Spinal cord (tissue), 10 donors: Measurements from ENCODE around the gene AASDH. TPM values are rescaled to one million over a fixed set of nuclear protein-coding genes. Genes with fewer than 3 reads are reported as not detected.

ENCODE experiments used
- DNase-seq, 6 donors: peaks; one replicate each; pipeline versions ENCODE4 v3.0.0 to v3.0.0-alpha.2; 2013 to 2015; ENCODE audit warnings: low spot score in 6 of 6, low read depth in 4 of 6
- H3K27ac ChIP-seq: one replicate; pipeline ENCODE4 v1.5.1; 2013; ENCODE audit warnings: low read depth, low read length, control low read depth
- H3K27me3 ChIP-seq: one replicate; pipeline ENCODE4 v1.6.1; 2013; ENCODE audit warnings: low read length; ENCODE audit not compliant: control insufficient read depth, insufficient read depth
- H3K36me3 ChIP-seq: one replicate; pipeline ENCODE4 v1.6.1; 2013; ENCODE audit warnings: low read length; ENCODE audit not compliant: control insufficient read depth, insufficient read depth
- H3K4me1 ChIP-seq: one replicate; pipeline ENCODE4 v1.6.1; 2013; ENCODE audit warnings: low read length; ENCODE audit not compliant: control insufficient read depth, insufficient read depth
- H3K4me3 ChIP-seq: one replicate; pipeline ENCODE4 v1.5.1; 2013; ENCODE audit warnings: low read depth, low read length, control low read depth
- H3K9me3 ChIP-seq: one replicate; pipeline ENCODE4 v1.6.1; 2013; ENCODE audit warnings: low read length; ENCODE audit not compliant: control insufficient read depth, insufficient read depth
- WGBS: methylation state at CpG from one replicate; pipeline ENCODE4 v1.1.5; 2013; ENCODE audit warnings: missing lambda C conversion rate; ENCODE audit not compliant: insufficient coverage; 5-methylcytosine and 5-hydroxymethylcytosine counted together
- polyA plus RNA-seq, 2 donors: library from polyadenylated mRNA; unstranded; fragments of 120-200 nt; gene quantifications; one replicate each; pipeline ENCODE4 v1.2.1, GENCODE V29; 2013; ENCODE audit not compliant: insufficient read length in 2 of 2
- total RNA-seq, 2 donors: library from RNA; depleted of rRNA in 1 of 2; stranded (reverse); fragments of 120-200 nt in 1 of 2; fragments of >200 nt in 1 of 2; gene quantifications; one replicate each; pipeline versions ENCODE4 v1.2.3 to v1.2.4, GENCODE V29; 2013 to 2014
- donor health status: healthy.

The AASDH gene
- total and polyA plus RNA-seq, 4 donors: 13.4 to 31.7 (median 19.9) TPM

GRCh38 chr4:56405016-56405415 is 17.7 kb upstream of the AASDH start:
- no peaks in the 10 kb centered on the region for H3K27me3 ChIP-seq
- H3K36me3 ChIP-seq: no peaks in the 10 kb centered on the region
- H3K27ac ChIP-seq: no peak overlapping the region
- DNase-seq: no peak
- no peaks in the 10 kb centered on the region for H3K9me3 ChIP-seq
- H3K4me1 ChIP-seq: no peaks in the 10 kb centered on the region
- no peak overlapping the region for H3K4me3 ChIP-seq
- WGBS: no CpG with 5 or more reads among the region's 1 CpG

- peak in 1 of 6 donors; percentile 47 for DNase-seq
- WGBS: 95% methylated on average over 2 of the region's 6 CpGs
- Histone ChIP-seq H3K27me3 (no peaks in the 10 kb centered on the region), H3K4me1 (no peaks in the 10 kb centered on the region), H3K27ac (no peak overlapping the region), H3K4me3 (no peak overlapping the region), H3K36me3 (no peaks in the 10 kb centered on the region), H3K9me3 (no peaks in the 10 kb centered on the region)
These were observed 13.3 kb upstream of the AASDH start for GRCh38 chr4:56400560-56400959.

DNA sequence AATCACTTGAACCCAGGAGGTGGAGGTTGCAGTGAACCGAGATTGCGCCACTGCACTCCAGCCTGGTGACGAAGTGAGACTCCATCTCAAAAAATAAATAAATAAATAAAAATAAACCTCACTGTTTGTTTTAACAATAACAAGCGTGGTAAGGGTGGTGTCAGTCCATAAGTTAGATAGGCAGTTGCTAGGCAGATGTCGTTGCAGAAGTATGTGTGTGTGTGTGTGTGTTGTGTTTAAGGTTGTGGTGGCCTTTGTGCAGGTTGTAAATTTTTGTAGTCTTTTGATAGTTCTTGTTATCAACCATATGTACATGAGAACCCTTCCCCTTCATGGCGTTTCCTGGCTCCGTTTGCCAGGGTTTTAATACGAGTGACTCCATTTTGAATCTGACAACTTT is 4.0 kb upstream of the AASDH start:
- H3K27me3 ChIP-seq: no peaks in the 10 kb centered on the region
- H3K4me1 ChIP-seq: peaks cover under 1% of the 10 kb centered on the region
- 97% methylated on average over 5 of the region's 8 CpGs for WGBS
- H3K9me3 ChIP-seq: no peaks in the 10 kb centered on the region
- H3K4me3 ChIP-seq: no peak overlapping the region
- no peak for DNase-seq
- H3K36me3 ChIP-seq: no peaks in the 10 kb centered on the region
- no peak overlapping the region for H3K27ac ChIP-seq

- Histone ChIP-seq H3K4me3 (no peak overlapping the region), H3K27ac (no peak overlapping the region), H3K36me3 (no peaks in the 10 kb centered on the region), H3K27me3 (no peaks in the 10 kb centered on the region), H3K9me3 (no peaks in the 10 kb centered on the region), H3K4me1 (peaks cover 2% of the 10 kb centered on the region)
- DNase-seq: no peak
- 63% methylated on average over 1 of the region's 1 CpG for WGBS
These were observed 2.3 kb upstream of the AASDH start for GRCh38 chr4:56389558-56389957.

DNA sequence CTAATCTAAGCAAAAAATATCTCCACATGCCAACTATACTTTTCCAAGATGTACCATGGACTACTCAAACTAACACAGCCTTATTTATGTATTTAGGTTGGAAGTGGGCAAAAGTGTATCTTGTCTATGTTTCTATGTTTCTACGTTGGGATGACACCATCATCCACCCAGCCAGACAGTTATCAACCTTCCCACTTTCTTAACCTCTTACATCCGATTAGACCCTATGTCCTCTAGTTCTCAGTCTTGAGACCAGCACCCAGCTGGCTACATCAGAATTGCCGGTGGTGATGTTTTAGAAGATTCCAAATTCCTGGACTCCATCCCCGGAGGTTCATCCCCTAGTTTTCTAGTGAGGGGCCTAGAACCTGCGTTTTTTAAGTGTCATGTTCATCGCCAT is 1.0 kb upstream of the AASDH start:
- WGBS: 40% methylated on average over 2 of the region's 6 CpGs
- no peaks in the 10 kb centered on the region for H3K27me3 ChIP-seq
- H3K36me3 ChIP-seq: no peaks in the 10 kb centered on the region
- peaks cover 2% of the 10 kb centered on the region for H3K4me1 ChIP-seq
- H3K9me3 ChIP-seq: no peaks in the 10 kb centered on the region
- peak overlapping the region; percentile 79 for H3K4me3 ChIP-seq
- peak overlapping the region; percentile 100 for H3K27ac ChIP-seq
- no peak for DNase-seq

- H3K36me3 ChIP-seq: no peaks in the 10 kb centered on the region
- no CpG with 5 or more reads among the region's 4 CpGs for WGBS
- no peaks in the 10 kb centered on the region for H3K27me3 ChIP-seq
- H3K4me3 ChIP-seq: peak overlapping the region; percentile 18
- DNase-seq: no peak
- H3K9me3 ChIP-seq: no peaks in the 10 kb centered on the region
- no peak overlapping the region for H3K27ac ChIP-seq
- peaks cover 2% of the 10 kb centered on the region for H3K4me1 ChIP-seq
These were observed 1.2 kb downstream of the AASDH start for GRCh38 chr4:56386091-56386490.

DNA sequence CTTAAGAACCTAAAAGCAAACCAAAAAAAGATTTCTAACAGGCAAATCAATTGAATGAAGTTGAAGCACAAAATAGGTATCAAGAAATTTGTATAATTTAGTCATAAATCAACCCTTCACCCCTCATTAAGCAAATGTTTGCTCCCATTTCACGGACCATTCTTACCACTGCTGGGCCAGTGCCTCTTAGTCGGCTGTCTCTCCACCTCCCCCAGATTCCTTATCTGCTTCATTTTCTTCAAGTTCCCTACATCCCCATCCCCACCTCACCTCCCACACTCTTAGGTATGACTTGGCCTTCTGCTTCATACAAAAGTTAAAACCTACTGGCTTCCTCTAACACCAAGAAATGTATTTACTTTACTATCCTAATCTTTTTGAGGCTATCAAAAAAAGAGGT is 11.8 kb downstream of the AASDH start:
- DNase-seq: no peak
- no peaks in the 10 kb centered on the region for H3K27me3 ChIP-seq
- H3K9me3 ChIP-seq: no peaks in the 10 kb centered on the region
- H3K4me3 ChIP-seq: no peak overlapping the region
- WGBS: 56% methylated on average over 2 of the region's 2 CpGs
- H3K4me1 ChIP-seq: no peaks in the 10 kb centered on the region
- H3K36me3 ChIP-seq: peaks cover 2% of the 10 kb centered on the region
- H3K27ac ChIP-seq: no peak overlapping the region

GRCh38 chr4:56374956-56375355 is 12.3 kb downstream of the AASDH start:
- Histone ChIP-seq H3K9me3 (no peaks in the 10 kb centered on the region), H3K4me3 (no peak overlapping the region), H3K27me3 (no peaks in the 10 kb centered on the region), H3K27ac (no peak overlapping the region), H3K36me3 (peaks cover 6% of the 10 kb centered on the region), H3K4me1 (no peaks in the 10 kb centered on the region)
- DNase-seq: no peak
- 71% methylated on average over 1 of the region's 1 CpG for WGBS

- H3K27me3 ChIP-seq: no peaks in the 10 kb centered on the region
- peaks cover 12% of the 10 kb centered on the region for H3K36me3 ChIP-seq
- H3K27ac ChIP-seq: no peak overlapping the region
- no peaks in the 10 kb centered on the region for H3K4me1 ChIP-seq
- no peak overlapping the region for H3K4me3 ChIP-seq
- DNase-seq: no peak
- WGBS: no CpG with 5 or more reads among the region's 1 CpG
- H3K9me3 ChIP-seq: no peaks in the 10 kb centered on the region
These were observed 14.5 kb downstream of the AASDH start for GRCh38 chr4:56372774-56373173.

DNA sequence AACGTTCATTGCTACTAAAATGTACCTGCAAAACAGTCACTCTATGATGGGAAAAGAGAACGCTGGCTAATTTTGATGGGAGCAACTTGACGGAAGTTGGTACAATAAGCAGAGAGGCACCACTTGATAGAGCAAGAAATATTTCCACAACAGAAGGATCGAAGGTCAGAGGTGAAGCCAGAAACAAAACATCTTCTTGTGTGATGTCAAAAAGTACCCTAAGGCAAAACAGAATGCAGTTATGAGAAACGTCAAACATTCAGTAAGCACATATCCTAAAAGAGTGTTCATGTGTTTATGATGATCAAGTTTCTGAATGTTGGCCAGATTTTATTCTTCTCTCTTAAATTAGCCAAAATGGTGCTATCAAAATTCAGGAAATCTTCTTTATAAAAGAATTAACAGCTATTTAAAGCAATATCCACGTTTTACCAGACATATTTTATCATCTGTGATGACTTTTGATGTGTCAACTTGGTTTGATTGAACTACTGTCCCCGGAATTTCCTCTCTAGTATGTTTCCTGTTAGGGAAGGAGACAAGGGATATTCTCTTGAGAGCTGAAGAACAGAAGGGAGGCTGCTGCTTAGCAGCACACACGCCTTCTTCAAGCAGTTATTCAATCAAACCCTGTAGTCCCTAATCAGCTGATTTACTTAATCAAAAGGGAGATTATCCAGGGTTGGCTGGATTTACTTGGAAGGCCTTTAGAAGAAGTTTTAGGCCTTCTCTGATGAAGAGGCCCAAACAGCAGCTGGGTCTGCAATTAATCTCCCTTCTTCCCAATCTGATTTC is 15.7 kb downstream of the AASDH start:
- Histone ChIP-seq H3K36me3 (peaks cover 11% of the 10 kb centered on the region), H3K27me3 (no peaks in the 10 kb centered on the region), H3K4me3 (no peak overlapping the region), H3K4me1 (no peaks in the 10 kb centered on the region), H3K27ac (no peak overlapping the region), H3K9me3 (no peaks in the 10 kb centered on the region)
- DNase-seq: peak in 2 of 6 donors; percentile 5 to 27
- no CpG with 5 or more reads among the region's 8 CpGs for WGBS
